ENCODE results near the gene FOXK1. TPM values are rescaled to one million over a fixed set of nuclear protein-coding genes. Genes with fewer than 3 reads are reported as not detected.

Gene FOXK1
- 13.1 to 16.8 TPM (median 14.7 TPM) in 5 replicates for total RNA-seq (2022; extraction: Qiagen RNA extraction; ENCODE audit: low read depth)

GRCh38 chr7:4681886-4682620 lies at the start of gene FOXK1:
Gene FOXK1, plus strand, starts transcription at chr7:4682295. Its CDS starts 14 bp downstream, at chr7:4682309.

GRCh38 chr7:4775250-4775847 lies 93.3 kb downstream of the FOXK1 start, which contains the start of gene AP5Z1:
Gene AP5Z1, plus strand, starts transcription at chr7:4775623. Its CDS starts 93 bp downstream, at chr7:4775716.

Other genes starting within 250 kb of the FOXK1 start
- gene AP5Z1, start 93.3 kb downstream of the FOXK1 start, total RNA-seq (2022; extraction: Qiagen RNA extraction; ENCODE audit: low read depth) = 22.4 to 46.4 TPM (median 33.4 TPM) in 5 replicates
- not detected in 5 replicates for gene PAPOLB, start 179.7 kb downstream of the FOXK1 start, total RNA-seq (2022; extraction: Qiagen RNA extraction; ENCODE audit: low read depth)
- 1.3 to 2.4 TPM (median 1.6 TPM) in 5 replicates for gene RADIL, start 201.4 kb downstream of the FOXK1 start, total RNA-seq (2022; extraction: Qiagen RNA extraction; ENCODE audit: low read depth)

Data from A549 treated with DMSO at 1 μM for 4 hours (cell line).